Central memory CD8-positive, alpha-beta T cell (primary cell): ENCODE results near the gene LY6G6C.
A peak's percentile ranks its signal among the peaks of the same experiment; 100 is the strongest.

Experiments
- ATAC-seq: fragments of 150-1000 bp; cut with Tn5 transposase; replicated peaks from 2 replicates; pipeline ENCODE4 v1.10.0; 2022; ENCODE audit warnings: mild to moderate bottlenecking, moderate FRiP score, moderate number of reproducible peaks; ENCODE audit not compliant: poor library complexity, severe bottlenecking; ENCODE audit errors: extremely low read depth
- DNase-seq, 2 donors: peaks; one replicate each; pipeline ENCODE4 v3.0.0; 2021; ENCODE audit warnings: low spot score in 2 of 2
- H3K27ac Mint-ChIP-seq: one replicate; pipeline ENCODE4 v1.8.0; 2022; ENCODE audit warnings: low read depth, mild to moderate bottlenecking, moderate library complexity, mixed read lengths
- H3K27me3 Mint-ChIP-seq: one replicate; pipeline ENCODE4 v1.8.0; 2022; ENCODE audit warnings: mixed read lengths
- H3K36me3 Mint-ChIP-seq: one replicate; pipeline ENCODE4 v1.8.0; 2022; ENCODE audit warnings: mild to moderate bottlenecking, moderate library complexity, mixed read lengths; ENCODE audit not compliant: insufficient read depth
- H3K4me1 Mint-ChIP-seq: one replicate; pipeline ENCODE4 v1.8.0; 2022; ENCODE audit warnings: mixed read lengths
- H3K4me3 Mint-ChIP-seq: one replicate; pipeline ENCODE4 v1.8.0; 2022; ENCODE audit warnings: mild to moderate bottlenecking, moderate library complexity, mixed read lengths
- H3K9me3 Mint-ChIP-seq: one replicate; pipeline ENCODE4 v1.8.0; 2022; ENCODE audit warnings: mixed read lengths

Gene LY6G6C

DNA sequence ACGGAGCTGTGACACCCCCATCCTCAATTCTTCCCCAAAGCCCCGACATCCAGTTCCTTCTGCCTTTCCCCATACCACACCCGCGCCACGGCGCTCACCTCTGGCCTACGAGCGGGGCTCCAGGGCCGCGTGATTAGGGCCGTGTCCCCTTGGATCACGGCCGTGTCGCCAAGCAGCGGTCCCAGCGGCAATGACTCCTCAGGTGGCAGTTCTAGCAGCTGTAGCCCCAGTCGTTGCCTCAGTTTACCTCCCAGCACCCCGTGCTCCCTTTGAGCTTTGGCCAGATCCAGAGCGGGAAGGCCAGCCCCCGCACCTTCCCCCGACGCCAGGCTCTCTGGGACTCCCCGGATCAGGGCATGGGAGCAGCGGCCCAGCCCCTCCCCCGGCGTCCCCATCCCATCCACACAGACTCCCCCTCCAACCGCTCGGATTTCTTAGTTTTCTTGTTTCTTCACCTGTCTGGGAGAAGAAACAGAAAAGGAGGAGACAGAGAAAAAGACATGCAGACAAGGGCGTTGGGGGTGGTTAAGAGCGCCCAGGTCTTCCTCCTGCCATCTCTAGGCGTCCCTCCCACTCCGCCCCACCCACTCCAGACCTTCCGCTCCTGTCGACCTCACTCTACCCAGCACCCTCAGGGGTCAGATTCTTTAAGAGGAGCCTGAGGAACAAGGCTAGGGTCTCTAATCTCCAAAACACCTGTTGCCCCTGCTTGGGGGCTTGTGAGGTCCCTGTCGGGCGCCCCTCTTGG, 7.4 kb upstream of the LY6G6C start, which contains the start of gene DDAH2:
TSS of gene DDAH2 (minus strand) at position 533 of the 748 bp plus-strand sequence. CDS start at position 395, 138 bp downstream.
- Mint-ChIP-seq H3K4me3 (peak within 1 kb of the TSS; percentile 93), H3K9me3 (no peaks in the 10 kb centered on the region), H3K4me1 (peaks cover 44% of the 10 kb centered on the region), H3K36me3 (peaks cover 43% of the 10 kb centered on the region), H3K27me3 (no peaks in the 10 kb centered on the region), H3K27ac (peak within 1 kb of the TSS; percentile 80)
- ATAC-seq (peak; percentile 21), DNase-seq (no peak)

DNA sequence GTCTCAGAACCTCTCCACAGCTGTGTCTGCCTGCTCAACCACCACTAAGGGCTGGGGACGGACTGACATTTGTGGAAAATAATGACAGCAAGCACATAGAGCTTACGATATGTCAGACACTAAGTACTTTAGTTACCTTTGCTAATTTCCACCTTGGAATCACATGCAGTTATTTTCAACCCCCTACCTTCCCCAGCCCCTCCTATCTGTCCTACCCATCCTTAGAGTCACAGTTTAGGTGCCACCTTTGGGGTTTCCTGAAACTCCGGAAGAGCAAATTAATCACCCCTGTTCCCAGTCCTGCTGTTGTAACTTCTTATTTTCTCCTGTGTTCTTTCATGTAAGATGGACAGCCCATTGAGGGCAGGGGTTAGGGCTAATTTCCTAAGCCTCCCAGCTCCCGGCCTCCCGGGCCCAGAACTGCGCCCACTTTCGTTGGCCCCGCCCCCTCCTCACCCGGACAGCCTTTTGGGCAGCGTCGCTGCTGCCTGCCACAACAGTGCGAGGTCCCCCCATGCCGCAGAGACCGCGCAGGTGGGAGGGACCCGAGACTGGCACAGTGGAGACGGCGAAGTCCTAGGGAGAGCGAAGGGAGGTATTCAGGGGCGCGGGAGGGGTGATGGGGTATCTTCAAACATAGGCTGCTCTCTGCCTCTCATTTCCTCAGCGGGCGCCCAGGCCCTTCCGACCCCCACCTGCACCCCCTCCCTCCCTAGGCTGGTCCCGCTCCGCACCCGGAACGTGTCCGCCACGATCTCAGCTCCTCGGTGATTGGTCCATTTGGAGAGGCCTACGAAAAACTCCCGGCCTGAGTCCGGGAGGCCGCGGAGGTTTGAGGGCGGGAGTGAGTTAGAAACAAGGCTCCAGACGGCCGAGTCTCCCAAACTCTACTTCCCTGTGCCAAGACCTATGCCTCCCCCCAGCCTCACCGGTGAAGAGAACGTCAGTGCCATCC, 6.4 kb upstream of the LY6G6C start:
- Mint-ChIP-seq H3K4me1 (peaks cover 34% of the 10 kb centered on the region), H3K27me3 (no peaks in the 10 kb centered on the region), H3K4me3 (peak overlapping the region; percentile 93), H3K9me3 (no peaks in the 10 kb centered on the region), H3K36me3 (peaks cover 34% of the 10 kb centered on the region), H3K27ac (peak overlapping the region; percentile 80)
- no peak for DNase-seq
- ATAC-seq, result no peak

DNA sequence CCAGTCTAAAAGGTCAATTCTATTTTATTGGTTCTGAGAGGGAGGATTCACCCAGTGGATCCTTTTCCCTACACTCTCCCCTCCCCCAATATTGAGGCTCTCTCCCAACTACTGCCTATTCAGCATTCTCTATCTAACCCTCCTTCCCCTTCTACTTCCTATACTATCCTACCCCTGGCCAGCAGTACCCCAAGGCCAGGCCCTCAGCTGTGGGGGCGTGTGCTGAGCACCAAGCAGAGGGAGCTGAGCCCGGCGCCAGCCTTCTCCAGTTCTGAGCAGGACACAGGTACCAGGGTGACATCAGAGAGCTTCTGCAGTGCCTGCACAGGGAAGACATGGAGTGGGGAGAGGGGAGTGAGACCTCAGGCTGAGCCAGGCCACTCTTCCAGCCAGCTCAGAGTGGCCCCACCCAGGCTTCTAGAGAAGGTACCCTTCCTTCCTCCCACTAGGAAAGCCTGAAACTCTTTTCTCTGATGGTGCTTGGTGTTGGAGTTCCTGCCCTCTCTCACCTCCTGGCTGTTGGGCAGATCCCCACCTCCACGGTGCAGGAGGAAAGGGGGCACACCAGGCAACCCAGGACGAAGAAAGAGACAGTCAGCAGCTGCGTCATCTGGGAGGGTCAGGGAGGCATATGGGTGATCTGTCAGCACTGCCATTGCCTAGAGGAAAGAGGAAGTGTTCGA, 5.6 kb upstream of the LY6G6C start:
- no peak for DNase-seq
- Mint-ChIP-seq H3K4me3 (peak overlapping the region; percentile 40), H3K27me3 (no peaks in the 10 kb centered on the region), H3K36me3 (peaks cover 26% of the 10 kb centered on the region), H3K27ac (peak overlapping the region; percentile 16), H3K4me1 (peaks cover 34% of the 10 kb centered on the region), H3K9me3 (no peaks in the 10 kb centered on the region)
- no peak for ATAC-seq

DNA sequence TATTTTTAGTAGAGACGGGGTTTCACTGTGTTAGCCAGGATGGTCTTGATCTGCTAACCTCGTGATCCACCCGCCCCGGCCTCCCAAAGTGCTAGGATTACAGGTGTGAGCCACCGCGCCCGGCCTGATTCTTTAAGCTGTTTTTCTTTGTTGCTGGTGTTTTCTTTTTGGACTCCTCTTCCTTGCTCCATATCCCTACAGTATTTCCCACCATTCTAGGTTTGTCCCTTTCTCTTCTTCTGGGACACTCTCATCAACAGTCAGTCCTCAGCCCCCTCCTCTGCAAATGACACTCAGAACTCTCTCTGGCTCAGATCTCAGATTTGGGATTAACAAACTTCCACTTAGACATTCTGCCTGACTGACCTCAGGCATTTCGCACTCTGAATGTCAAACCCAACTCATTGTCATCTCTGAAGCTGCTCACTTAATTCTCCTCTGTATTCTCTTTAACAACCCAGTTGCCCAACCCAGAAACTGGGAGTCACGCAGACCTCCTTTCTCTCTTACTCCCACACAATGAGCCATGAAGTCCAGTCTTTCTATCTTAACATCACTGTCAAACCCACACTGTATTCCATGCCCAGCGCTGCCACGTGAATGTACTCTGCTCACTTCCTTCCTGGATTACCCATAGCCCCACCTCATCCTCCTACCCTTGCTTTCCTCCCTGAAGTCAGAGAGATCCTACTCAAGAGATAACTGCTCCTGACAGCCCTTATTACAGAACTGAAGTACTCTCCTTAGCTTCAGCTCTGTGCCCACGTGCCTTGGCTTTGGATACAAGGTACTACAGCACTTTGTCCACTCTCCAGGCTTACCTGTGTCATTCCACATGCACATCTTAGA, 4.2 kb upstream of the LY6G6C start:
- peaks cover 11% of the 10 kb centered on the region for H3K36me3 Mint-ChIP-seq
- no peak for DNase-seq
- H3K9me3 Mint-ChIP-seq, result no peaks in the 10 kb centered on the region
- no peak overlapping the region for H3K4me3 Mint-ChIP-seq
- H3K4me1 Mint-ChIP-seq, result peaks cover 29% of the 10 kb centered on the region
- no peak for ATAC-seq
- no peaks in the 10 kb centered on the region for H3K27me3 Mint-ChIP-seq
- H3K27ac Mint-ChIP-seq, result no peak overlapping the region

DNA sequence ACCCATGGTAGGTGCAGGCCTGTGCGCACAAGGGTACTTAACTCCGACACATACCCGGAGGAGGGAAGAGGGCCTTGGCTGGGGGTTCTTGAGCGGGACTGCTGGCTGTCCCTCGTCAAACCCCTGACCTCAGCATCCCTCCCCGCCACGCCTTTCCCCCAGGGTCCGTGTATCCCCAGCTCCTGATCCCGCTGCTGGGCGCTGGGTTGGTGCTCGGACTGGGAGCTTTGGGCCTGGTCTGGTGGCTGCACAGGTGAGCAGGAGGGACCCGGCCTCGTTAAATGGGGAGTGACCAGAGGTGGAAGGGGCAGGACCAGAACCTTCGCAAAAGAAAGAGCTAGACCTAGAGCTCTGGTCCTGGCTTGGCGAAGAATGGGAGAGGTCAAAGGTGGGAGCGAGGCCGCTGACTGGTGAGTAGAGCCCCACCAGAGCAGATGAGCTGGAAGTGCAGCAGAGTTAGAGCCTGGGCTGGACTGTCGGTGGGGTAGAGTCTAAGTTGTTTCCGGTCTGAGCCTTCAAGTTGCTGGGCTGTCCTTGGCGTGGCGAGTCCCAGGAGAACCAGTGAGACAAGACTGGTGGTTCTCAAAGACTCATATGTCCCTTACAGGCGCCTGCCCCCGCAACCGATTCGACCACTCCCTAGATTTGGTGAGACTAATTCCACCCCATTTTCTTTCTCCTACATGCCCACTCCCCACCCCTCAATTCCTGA, 2.6 kb upstream of the LY6G6C start:
- Mint-ChIP-seq H3K4me3 (no peak overlapping the region), H3K36me3 (peaks cover 6% of the 10 kb centered on the region), H3K27ac (no peak overlapping the region), H3K9me3 (no peaks in the 10 kb centered on the region), H3K27me3 (no peaks in the 10 kb centered on the region), H3K4me1 (peaks cover 14% of the 10 kb centered on the region)
- ATAC-seq, result no peak
- DNase-seq, result no peak

DNA sequence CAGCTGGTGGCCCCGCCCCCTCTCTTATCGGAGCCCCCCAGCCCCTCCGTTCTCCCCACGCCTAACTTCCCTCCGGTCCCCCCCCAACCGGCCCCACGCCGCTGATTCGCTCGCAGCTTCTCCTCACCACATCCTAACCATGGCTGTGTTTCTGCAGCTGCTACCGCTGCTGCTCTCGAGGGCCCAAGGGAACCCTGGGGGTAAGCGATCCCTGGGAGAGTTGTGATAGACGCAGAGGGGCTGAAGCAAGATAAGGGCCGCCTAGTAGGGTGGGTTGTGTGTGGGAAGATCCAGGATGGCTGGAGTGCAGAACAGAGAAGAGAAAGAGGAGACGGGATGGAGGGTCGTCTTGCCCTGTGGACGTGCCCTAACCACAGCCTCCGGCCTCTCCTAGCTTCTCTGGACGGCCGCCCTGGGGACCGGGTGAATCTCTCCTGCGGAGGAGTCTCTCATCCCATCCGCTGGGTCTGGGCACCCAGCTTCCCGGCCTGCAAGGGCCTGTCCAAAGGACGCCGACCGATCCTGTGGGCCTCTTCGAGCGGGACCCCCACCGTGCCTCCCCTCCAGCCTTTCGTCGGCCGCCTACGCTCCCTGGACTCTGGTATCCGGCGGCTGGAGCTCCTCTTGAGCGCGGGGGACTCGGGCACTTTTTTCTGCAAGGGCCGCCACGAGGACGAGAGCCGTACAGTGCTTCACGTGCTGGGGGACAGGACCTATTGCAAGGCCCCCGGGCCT, 1.9 kb upstream of the LY6G6C start, which contains the start of gene MPIG6B:
TSS of gene MPIG6B (plus strand) at position 129 of the 735 bp plus-strand sequence. CDS start at position 140, 11 bp downstream.
- ATAC-seq, result no peak
- no peaks in the 10 kb centered on the region for H3K9me3 Mint-ChIP-seq
- H3K27ac Mint-ChIP-seq, result no peak within 1 kb of the TSS
- no peak within 1 kb of the TSS for H3K4me3 Mint-ChIP-seq
- H3K36me3 Mint-ChIP-seq, result peaks cover 6% of the 10 kb centered on the region
- no peak for DNase-seq
- peaks cover 6% of the 10 kb centered on the region for H3K4me1 Mint-ChIP-seq
- no peaks in the 10 kb centered on the region for H3K27me3 Mint-ChIP-seq

DNA sequence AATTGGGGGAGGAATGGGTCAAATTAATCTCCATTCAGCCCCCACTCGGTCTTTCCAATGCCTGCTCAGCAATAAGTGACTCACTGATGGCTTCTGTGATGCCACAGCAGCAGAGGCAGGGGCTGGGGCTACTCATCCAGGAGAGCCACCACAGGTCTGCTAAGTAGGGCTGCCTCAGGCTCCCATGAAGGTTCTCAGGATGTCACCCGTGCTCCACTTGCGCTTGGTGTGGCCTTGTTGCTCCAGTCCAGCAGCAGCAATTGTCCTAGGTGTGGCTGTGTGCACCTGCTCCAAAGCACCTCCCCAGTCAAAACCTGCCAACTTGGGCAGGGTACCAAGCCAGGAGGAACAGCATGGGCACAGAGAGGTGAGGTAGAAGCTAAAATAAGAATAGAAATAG, 627 bp upstream of the LY6G6C start:
- H3K4me3 Mint-ChIP-seq, result no peak overlapping the region

DNA sequence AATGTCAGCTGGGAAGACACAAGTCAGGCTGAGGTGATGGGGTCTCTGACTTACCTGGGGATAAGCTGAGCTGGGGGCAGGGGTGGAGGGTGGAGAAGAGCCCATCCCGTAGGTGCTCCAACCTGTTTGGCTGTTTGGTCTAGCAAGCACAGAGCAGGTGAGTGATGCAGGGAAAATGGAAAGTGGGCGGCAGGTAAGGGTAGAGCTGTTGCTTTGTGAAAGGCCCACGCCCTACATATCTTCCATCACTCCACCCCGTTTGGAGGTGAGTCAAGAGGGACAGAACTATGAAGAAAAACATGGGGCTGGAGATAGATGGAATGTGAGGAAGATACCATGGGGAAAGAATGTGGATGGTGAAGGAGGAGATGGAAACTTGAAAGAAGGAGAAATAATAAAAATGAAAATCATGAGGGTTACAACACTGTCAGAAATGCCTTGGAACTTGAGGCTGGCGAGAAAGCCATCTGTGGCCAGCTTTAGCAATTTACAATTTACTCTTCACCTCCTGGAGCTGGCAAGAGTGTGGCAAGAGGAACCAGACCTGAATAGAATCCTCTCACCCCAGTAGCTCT, 1.3 kb downstream of the LY6G6C start:
- no peak overlapping the region for H3K27ac Mint-ChIP-seq

More for the DNA sequence above, 627 bp upstream of the LY6G6C start:
- Mint-ChIP-seq H3K9me3 (no peaks in the 10 kb centered on the region), H3K36me3 (peaks cover 5% of the 10 kb centered on the region), H3K4me1 (peaks cover 6% of the 10 kb centered on the region), H3K27ac (no peak overlapping the region), H3K27me3 (no peaks in the 10 kb centered on the region)
- ATAC-seq (no peak), DNase-seq (no peak)

DNA sequence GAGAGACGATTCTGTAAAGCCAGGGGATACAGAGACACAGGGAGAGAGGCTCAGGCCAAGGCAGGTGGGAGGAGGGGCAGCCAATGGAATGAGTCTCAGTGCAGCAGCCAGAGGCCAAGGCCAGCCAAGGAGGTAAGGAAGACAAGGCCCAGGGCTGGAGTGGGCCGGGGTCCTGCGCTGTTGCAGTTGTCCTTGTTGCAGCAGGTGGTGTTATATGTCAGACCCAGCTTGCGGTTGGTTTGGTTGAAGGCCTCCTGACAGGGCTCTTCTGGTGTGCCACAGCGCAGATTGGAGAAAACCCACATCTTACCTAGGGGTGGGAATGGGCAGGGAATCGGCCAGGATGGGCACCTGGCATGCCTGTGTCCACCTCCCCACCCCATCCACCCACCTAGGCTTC, 2.5 kb downstream of the LY6G6C start:
- H3K4me3 Mint-ChIP-seq, result no peak overlapping the region
- no peaks in the 10 kb centered on the region for H3K4me1 Mint-ChIP-seq
- no peak for DNase-seq
- no peak overlapping the region for H3K27ac Mint-ChIP-seq
- ATAC-seq, result no peak
- no peaks in the 10 kb centered on the region for H3K36me3 Mint-ChIP-seq
- no peaks in the 10 kb centered on the region for H3K9me3 Mint-ChIP-seq
- no peaks in the 10 kb centered on the region for H3K27me3 Mint-ChIP-seq

More for the DNA sequence above, 1.3 kb downstream of the LY6G6C start:
- Mint-ChIP-seq H3K4me1 (no peaks in the 10 kb centered on the region), H3K4me3 (no peak overlapping the region), H3K36me3 (no peaks in the 10 kb centered on the region), H3K27me3 (no peaks in the 10 kb centered on the region), H3K9me3 (no peaks in the 10 kb centered on the region)
- ATAC-seq (no peak), DNase-seq (no peak)

DNA sequence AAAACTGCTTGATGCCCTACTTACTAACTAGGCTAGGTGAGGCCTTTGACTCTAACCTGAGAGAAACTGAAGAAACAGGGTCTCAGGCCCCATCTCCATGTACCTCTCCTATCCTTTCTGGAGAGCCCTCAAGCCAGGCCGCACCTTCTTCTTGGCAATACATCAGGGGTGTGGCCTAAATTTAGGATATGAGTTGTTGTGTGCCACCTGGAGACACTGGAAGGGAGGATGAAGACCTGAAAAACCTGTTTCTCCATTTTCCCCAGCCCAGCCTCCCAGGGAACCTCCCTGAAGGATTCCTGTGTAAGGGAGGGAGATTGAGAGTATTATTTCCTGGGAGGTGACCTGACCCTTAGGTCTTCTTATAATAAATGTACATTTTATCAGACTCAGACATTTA, 3.3 kb downstream of the LY6G6C start:
- ATAC-seq, result no peak
- Mint-ChIP-seq H3K36me3 (no peaks in the 10 kb centered on the region), H3K27me3 (no peaks in the 10 kb centered on the region), H3K4me3 (no peak overlapping the region), H3K27ac (no peak overlapping the region), H3K9me3 (no peaks in the 10 kb centered on the region), H3K4me1 (no peaks in the 10 kb centered on the region)
- DNase-seq, result no peak
